Measurements from ENCODE around the gene CD69.

CD69 gene

GRCh38 chr12:9740106-9740750 lies 20.5 kb downstream of the CD69 start:
- TF ChIP-seq TAF1 (IDR thresholded peaks at IDR 0.05; ENCODE audit: borderline replicate concordance, insufficient read depth, low read length) (no peak), SIN3A (IDR thresholded peaks at IDR 0.05; ENCODE audit: borderline replicate concordance, insufficient read depth, low read length) (no peak), POLR2AphosphoS5 (IDR thresholded peaks at IDR 0.05; ENCODE audit: low read depth, low read length) (no peak), FOXP2 (optimal IDR thresholded peaks at IDR 0.05; ENCODE audit: borderline replicate concordance, extremely low read depth, extremely low read length, insufficient read depth) (no peak)
- TF ChIP-seq, protein P1, sequence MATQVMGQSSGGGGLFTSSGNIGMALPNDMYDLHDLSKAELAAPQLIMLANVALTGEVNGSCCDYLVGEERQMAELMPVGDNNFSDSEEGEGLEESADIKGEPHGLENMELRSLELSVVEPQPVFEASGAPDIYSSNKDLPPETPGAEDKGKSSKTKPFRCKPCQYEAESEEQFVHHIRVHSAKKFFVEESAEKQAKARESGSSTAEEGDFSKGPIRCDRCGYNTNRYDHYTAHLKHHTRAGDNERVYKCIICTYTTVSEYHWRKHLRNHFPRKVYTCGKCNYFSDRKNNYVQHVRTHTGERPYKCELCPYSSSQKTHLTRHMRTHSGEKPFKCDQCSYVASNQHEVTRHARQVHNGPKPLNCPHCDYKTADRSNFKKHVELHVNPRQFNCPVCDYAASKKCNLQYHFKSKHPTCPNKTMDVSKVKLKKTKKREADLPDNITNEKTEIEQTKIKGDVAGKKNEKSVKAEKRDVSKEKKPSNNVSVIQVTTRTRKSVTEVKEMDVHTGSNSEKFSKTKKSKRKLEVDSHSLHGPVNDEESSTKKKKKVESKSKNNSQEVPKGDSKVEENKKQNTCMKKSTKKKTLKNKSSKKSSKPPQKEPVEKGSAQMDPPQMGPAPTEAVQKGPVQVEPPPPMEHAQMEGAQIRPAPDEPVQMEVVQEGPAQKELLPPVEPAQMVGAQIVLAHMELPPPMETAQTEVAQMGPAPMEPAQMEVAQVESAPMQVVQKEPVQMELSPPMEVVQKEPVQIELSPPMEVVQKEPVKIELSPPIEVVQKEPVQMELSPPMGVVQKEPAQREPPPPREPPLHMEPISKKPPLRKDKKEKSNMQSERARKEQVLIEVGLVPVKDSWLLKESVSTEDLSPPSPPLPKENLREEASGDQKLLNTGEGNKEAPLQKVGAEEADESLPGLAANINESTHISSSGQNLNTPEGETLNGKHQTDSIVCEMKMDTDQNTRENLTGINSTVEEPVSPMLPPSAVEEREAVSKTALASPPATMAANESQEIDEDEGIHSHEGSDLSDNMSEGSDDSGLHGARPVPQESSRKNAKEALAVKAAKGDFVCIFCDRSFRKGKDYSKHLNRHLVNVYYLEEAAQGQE (IDR thresholded peaks at IDR 0.05; ENCODE audit: insufficient read depth in 1 of 2, low read depth in 2 of 2, low read length in 2 of 2): no peak

DNA sequence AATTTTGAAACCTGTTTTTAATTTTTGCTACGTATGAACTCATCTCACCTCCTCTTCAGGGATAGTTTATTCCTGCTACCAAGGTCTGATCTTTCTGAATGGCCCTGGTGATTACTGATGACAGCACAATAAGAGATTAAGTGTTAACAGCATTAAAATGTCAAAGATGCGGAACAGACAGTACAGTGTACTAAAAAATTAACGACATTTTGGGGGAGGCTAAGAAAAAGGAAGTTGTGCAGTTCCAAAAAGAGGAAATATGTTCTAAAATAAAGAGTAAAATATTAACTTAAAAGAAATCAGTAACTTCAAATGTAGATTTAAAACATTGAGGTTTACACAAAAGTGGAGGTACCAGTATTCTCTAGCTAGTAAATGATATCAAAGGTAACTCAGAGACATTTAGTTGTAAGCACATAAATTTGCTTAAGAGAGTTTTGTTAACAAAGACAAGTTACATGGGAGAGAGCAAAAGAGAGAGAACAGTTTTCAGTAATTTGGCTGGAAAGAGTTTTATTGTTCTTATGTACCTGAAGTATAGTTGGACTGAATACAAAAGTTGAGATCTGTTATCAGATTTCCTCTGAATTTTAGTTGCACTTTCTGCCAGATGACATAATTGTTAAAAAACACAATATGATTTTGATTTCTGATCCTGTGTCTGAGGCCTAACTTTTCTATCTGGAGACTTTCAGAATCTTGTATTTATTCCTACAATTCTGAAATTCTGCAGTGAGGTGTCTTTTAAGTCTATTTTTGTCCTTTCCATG lies 23.6 kb downstream of the CD69 start:
- TF ChIP-seq, protein P1 (IDR thresholded peaks at IDR 0.05; ENCODE audit: insufficient read depth in 1 of 2, low read depth in 2 of 2, low read length in 2 of 2): no peak
- TF ChIP-seq POLR2AphosphoS5 (IDR thresholded peaks at IDR 0.05; ENCODE audit: low read depth, low read length) (no peak), TAF1 (IDR thresholded peaks at IDR 0.05; ENCODE audit: borderline replicate concordance, insufficient read depth, low read length) (no peak), FOXP2 (optimal IDR thresholded peaks at IDR 0.05; ENCODE audit: borderline replicate concordance, extremely low read depth, extremely low read length, insufficient read depth) (no peak), SIN3A (IDR thresholded peaks at IDR 0.05; ENCODE audit: borderline replicate concordance, insufficient read depth, low read length) (no peak)

- no peak for TF ChIP-seq POLR2AphosphoS5 (IDR thresholded peaks at IDR 0.05; ENCODE audit: low read depth, low read length)
- TF ChIP-seq FOXP2 (optimal IDR thresholded peaks at IDR 0.05; ENCODE audit: borderline replicate concordance, extremely low read depth, extremely low read length, insufficient read depth): no peak
- no peak for TF ChIP-seq SIN3A (IDR thresholded peaks at IDR 0.05; ENCODE audit: borderline replicate concordance, insufficient read depth, low read length)
- no peak for TF ChIP-seq TAF1 (IDR thresholded peaks at IDR 0.05; ENCODE audit: borderline replicate concordance, insufficient read depth, low read length)
- TF ChIP-seq, protein P1 (IDR thresholded peaks at IDR 0.05; ENCODE audit: insufficient read depth in 1 of 2, low read depth in 2 of 2, low read length in 2 of 2): no peak
These were observed 25.1 kb downstream of the CD69 start for GRCh38 chr12:9735601-9736000.

- TF ChIP-seq SIN3A (IDR thresholded peaks at IDR 0.05; ENCODE audit: borderline replicate concordance, insufficient read depth, low read length) (no peak), TAF1 (IDR thresholded peaks at IDR 0.05; ENCODE audit: borderline replicate concordance, insufficient read depth, low read length) (no peak)
These were observed 27.7 kb downstream of the CD69 start, which contains the start of gene CLECL1 for GRCh38 chr12:9732921-9733461. TSS of gene CLECL1 (minus strand) at chr12:9733097.

DNA sequence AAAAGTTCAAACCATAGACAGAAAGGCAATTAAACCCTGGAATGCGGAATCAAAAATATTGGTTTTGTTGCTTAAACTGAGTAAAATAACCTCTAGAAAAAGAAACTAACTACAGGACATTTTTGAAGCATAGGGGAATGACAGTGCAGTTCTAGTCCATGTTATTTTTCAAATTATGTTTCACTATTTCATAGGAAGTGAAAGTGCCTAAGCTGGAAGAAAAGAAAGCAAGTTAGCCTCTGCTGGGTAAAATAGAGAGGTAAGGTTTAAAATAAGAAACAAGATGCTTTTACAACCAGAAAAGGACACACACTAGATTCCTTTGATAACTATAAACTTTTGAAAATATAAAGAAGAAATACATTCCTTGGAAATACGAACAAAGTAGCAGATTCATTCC lies 28.9 kb downstream of the CD69 start:
- TF ChIP-seq, protein P1 (IDR thresholded peaks at IDR 0.05; ENCODE audit: insufficient read depth in 1 of 2, low read depth in 2 of 2, low read length in 2 of 2): no peak
- no peak for TF ChIP-seq SIN3A (IDR thresholded peaks at IDR 0.05; ENCODE audit: borderline replicate concordance, insufficient read depth, low read length)
- no peak for TF ChIP-seq POLR2AphosphoS5 (IDR thresholded peaks at IDR 0.05; ENCODE audit: low read depth, low read length)
- no peak for TF ChIP-seq TAF1 (IDR thresholded peaks at IDR 0.05; ENCODE audit: borderline replicate concordance, insufficient read depth, low read length)
- no peak for TF ChIP-seq FOXP2 (optimal IDR thresholded peaks at IDR 0.05; ENCODE audit: borderline replicate concordance, extremely low read depth, extremely low read length, insufficient read depth)
